ENCODE measurements around the gene MAP2K1.

MAP2K1 gene

DNA sequence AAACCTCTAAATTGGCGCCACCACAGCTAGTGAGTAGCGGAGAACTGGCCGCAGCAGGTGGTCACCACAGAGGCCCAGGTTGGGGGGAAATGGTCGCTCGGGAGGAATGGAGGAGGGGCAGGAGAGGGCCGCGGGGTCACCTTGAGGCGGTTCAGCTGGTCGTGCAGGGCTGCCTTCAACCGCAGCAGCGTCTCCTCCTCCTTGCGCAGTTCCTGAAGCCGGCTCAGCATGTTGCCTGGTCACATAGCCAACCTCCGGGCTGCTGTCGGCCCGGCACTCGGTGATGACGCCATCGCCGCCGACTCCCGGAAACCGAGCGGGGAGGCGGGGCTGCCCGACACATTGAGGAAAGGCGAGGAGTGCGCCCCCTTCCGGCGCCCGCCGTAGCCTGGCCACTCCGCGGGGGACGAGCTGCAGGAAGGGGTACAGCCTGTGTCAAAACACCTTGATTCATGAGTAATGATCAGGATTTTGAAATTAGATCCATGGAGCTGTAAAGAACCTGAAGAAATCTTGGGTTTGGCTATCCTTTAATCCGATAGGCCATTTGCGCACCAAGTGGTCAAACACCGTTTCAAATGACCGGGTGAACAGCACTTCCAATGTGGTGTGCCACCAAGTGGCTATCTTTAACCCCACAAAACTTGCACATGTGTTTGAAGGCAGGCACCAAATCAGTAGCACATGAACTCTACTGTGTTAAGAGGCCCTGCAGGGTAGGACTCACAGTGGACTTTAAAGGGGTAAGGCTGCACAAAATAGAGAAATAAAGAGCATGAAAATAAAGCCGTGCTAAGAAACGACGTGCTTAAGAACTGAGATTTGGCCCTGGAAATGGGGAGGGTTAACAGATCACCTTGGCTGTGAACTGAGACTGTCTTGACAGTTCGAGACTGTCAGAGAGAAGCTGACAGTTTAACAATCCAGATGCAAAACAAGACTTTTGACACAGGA is 111.1 kb downstream of the MAP2K1 start, which contains the start of gene SNAPC5 (continued):
- TF ChIP-seq, protein P1, sequence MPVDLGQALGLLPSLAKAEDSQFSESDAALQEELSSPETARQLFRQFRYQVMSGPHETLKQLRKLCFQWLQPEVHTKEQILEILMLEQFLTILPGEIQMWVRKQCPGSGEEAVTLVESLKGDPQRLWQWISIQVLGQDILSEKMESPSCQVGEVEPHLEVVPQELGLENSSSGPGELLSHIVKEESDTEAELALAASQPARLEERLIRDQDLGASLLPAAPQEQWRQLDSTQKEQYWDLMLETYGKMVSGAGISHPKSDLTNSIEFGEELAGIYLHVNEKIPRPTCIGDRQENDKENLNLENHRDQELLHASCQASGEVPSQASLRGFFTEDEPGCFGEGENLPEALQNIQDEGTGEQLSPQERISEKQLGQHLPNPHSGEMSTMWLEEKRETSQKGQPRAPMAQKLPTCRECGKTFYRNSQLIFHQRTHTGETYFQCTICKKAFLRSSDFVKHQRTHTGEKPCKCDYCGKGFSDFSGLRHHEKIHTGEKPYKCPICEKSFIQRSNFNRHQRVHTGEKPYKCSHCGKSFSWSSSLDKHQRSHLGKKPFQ (tag by site-specific recombination; IDR thresholded peaks at IDR 0.05), result no peak
- TF ChIP-seq BCL11B (tag by site-specific recombination; IDR thresholded peaks at IDR 0.05; ENCODE audit: low read depth), result no peak
- TF ChIP-seq ZNF76 (tag by site-specific recombination; IDR thresholded peaks at IDR 0.05; ENCODE audit: borderline replicate concordance, low read depth), result peak; percentile 58; the same call in 1 of the 2 replicates
- TF ChIP-seq ZNF121 (tag by site-specific recombination; IDR thresholded peaks at IDR 0.05), result 0 out of 2 replicates have a peak, but pooled peaks have one; percentile 54
- TF ChIP-seq TRIM28 (IDR thresholded peaks at IDR 0.05; ENCODE audit: borderline replicate concordance, low read length), result peak; percentile 81; the same call in 1 of the 2 replicates
- TF ChIP-seq, protein P2, sequence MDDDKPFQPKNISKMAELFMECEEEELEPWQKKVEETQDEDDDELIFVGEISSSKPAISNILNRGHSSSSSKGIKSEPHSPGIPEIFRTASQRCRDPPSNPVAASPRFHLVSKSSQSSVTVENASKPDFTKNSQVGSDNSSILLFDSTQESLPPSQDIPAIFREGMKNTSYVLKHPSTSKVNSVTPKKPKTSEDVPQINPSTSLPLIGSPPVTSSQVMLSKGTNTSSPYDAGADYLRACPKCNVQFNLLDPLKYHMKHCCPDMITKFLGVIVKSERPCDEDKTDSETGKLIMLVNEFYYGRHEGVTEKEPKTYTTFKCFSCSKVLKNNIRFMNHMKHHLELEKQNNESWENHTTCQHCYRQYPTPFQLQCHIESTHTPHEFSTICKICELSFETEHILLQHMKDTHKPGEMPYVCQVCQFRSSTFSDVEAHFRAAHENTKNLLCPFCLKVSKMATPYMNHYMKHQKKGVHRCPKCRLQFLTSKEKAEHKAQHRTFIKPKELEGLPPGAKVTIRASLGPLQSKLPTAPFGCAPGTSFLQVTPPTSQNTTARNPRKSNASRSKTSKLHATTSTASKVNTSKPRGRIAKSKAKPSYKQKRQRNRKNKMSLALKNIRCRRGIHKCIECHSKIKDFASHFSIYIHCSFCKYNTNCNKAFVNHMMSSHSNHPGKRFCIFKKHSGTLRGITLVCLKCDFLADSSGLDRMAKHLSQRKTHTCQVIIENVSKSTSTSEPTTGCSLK (tag by site-specific recombination; IDR thresholded peaks at IDR 0.05), result no peak
- TF ChIP-seq SCRT1 (tag by site-specific recombination; IDR thresholded peaks at IDR 0.05; ENCODE audit: borderline replicate concordance), result peak; percentile 96
- 0 out of 2 replicates have a peak, but pooled peaks have one; percentile 13 for TF ChIP-seq ZNF292 (tag by site-specific recombination; IDR thresholded peaks at IDR 0.05; ENCODE audit: borderline replicate concordance, low read depth)
- TF ChIP-seq, protein P3, sequence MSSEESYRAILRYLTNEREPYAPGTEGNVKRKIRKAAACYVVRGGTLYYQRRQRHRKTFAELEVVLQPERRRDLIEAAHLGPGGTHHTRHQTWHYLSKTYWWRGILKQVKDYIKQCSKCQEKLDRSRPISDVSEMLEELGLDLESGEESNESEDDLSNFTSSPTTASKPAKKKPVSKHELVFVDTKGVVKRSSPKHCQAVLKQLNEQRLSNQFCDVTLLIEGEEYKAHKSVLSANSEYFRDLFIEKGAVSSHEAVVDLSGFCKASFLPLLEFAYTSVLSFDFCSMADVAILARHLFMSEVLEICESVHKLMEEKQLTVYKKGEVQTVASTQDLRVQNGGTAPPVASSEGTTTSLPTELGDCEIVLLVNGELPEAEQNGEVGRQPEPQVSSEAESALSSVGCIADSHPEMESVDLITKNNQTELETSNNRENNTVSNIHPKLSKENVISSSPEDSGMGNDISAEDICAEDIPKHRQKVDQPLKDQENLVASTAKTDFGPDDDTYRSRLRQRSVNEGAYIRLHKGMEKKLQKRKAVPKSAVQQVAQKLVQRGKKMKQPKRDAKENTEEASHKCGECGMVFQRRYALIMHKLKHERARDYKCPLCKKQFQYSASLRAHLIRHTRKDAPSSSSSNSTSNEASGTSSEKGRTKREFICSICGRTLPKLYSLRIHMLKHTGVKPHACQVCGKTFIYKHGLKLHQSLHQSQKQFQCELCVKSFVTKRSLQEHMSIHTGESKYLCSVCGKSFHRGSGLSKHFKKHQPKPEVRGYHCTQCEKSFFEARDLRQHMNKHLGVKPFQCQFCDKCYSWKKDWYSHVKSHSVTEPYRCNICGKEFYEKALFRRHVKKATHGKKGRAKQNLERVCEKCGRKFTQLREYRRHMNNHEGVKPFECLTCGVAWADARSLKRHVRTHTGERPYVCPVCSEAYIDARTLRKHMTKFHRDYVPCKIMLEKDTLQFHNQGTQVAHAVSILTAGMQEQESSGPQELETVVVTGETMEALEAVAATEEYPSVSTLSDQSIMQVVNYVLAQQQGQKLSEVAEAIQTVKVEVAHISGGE (tag by site-specific recombination; conservative IDR thresholded peaks at IDR 0.05; ENCODE audit: low read depth), result peak; percentile 75
- no peak for TF ChIP-seq ZNF426 (tag by site-specific recombination; IDR thresholded peaks at IDR 0.05)
- TF ChIP-seq ZNF501 (tag by site-specific recombination; IDR thresholded peaks at IDR 0.05), result peak; percentile 99
- no peak for TF ChIP-seq ZNF530 (tag by site-specific recombination; IDR thresholded peaks at IDR 0.05; ENCODE audit: low read depth)
- TF ChIP-seq ZNF561 (tag by site-specific recombination; IDR thresholded peaks at IDR 0.05; ENCODE audit: borderline replicate concordance), result peak; percentile 96
- TF ChIP-seq, protein P4, sequence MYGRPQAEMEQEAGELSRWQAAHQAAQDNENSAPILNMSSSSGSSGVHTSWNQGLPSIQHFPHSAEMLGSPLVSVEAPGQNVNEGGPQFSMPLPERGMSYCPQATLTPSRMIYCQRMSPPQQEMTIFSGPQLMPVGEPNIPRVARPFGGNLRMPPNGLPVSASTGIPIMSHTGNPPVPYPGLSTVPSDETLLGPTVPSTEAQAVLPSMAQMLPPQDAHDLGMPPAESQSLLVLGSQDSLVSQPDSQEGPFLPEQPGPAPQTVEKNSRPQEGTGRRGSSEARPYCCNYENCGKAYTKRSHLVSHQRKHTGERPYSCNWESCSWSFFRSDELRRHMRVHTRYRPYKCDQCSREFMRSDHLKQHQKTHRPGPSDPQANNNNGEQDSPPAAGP (tag by site-specific recombination; IDR thresholded peaks at IDR 0.05), result peak; percentile 92
- no peak for TF ChIP-seq ZNF433 (tag by site-specific recombination; IDR thresholded peaks at IDR 0.05; ENCODE audit: low read depth)
- TF ChIP-seq ZFP41 (tag by site-specific recombination; IDR thresholded peaks at IDR 0.05; ENCODE audit: borderline replicate concordance), result no peak
- TF ChIP-seq ZNF2 (tag by site-specific recombination; IDR thresholded peaks at IDR 0.05), result peak; percentile 97
- no peak for TF ChIP-seq PRDM1 (tag by site-specific recombination; IDR thresholded peaks at IDR 0.05)
- peak; percentile 96 for TF ChIP-seq ZNF600 (tag by site-specific recombination; IDR thresholded peaks at IDR 0.05)
- TF ChIP-seq ZNF37A (tag by site-specific recombination; IDR thresholded peaks at IDR 0.05), result peak; percentile 5; the same call in 1 of the 2 replicates
- TF ChIP-seq ZNF624 (tag by site-specific recombination; IDR thresholded peaks at IDR 0.05), result peak; percentile 19; the same call in 1 of the 2 replicates
- no peak for TF ChIP-seq ZNF670 (tag by site-specific recombination; IDR thresholded peaks at IDR 0.05; ENCODE audit: low read depth)
- TF ChIP-seq, protein P5, sequence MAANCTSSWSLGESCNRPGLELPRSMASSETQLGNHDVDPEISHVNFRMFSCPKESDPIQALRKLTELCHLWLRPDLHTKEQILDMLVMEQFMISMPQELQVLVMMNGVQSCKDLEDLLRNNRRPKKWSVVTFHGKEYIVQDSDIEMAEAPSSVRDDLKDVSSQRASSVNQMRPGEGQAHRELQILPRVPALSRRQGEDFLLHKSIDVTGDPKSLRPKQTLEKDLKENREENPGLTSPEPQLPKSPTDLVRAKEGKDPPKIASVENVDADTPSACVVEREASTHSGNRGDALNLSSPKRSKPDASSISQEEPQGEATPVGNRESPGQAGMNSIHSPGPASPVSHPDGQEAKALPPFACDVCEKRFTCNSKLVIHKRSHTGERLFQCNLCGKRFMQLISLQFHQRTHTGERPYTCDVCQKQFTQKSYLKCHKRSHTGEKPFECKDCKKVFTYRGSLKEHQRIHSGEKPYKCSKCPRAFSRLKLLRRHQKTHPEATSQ (tag by site-specific recombination; IDR thresholded peaks at IDR 0.05), result no peak
- peak; percentile 72; the same call in 1 of the 2 replicates for TF ChIP-seq ZBTB20 (tag by site-specific recombination; IDR thresholded peaks at IDR 0.05)
- TF ChIP-seq, protein P6, sequence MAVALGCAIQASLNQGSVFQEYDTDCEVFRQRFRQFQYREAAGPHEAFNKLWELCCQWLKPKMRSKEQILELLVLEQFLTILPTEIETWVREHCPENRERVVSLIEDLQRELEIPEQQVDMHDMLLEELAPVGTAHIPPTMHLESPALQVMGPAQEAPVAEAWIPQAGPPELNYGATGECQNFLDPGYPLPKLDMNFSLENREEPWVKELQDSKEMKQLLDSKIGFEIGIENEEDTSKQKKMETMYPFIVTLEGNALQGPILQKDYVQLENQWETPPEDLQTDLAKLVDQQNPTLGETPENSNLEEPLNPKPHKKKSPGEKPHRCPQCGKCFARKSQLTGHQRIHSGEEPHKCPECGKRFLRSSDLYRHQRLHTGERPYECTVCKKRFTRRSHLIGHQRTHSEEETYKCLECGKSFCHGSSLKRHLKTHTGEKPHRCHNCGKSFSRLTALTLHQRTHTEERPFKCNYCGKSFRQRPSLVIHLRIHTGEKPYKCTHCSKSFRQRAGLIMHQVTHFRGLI (tag by site-specific recombination; IDR thresholded peaks at IDR 0.05), result peak; percentile 44; the same call in 1 of the 2 replicates
